H1 (cell line): Measurements from ENCODE around the gene PDLIM4. TPM values are rescaled to one million over a fixed set of nuclear protein-coding genes. Genes with fewer than 3 reads are reported as not detected.

Experiments
- CTCF ChIA-PET: fragments of 300-600 bp; sonication (Branson Sonifier 250); formaldehyde crosslinking; loops from one replicate; lab custom pipeline; 2021; ENCODE audit not compliant: partially characterized antibody; lab: Charles Lee
- POLR2A ChIA-PET: fragments of 300-600 bp; sonication (Branson Sonifier 250); formaldehyde crosslinking; loops from one replicate; lab custom pipeline; 2021; ENCODE audit warnings: inconsistent platforms; ENCODE audit not compliant: partially characterized antibody; lab: Charles Lee
- DNase-seq, 2 experiments: peaks; one replicate each; pipeline versions ENCODE4 v3.0.0 to v3.0.0-alpha.2; 2010 to 2022; ENCODE audit warnings: low spot score in 2 of 2, low read depth in 1 of 2, mixed read lengths in 1 of 2
- FAIRE-seq: peaks from 2 replicates; lab custom pipeline; 2011; peaks lifted over from hg19 to GRCh38; lab: Jason Lieb, UNC
- H2AFZ ChIP-seq: 2 replicates; pipeline ENCODE4 v1.8.1; 2012; ENCODE audit warnings: low read length, inconsistent platforms
- H2AK5ac ChIP-seq: 2 replicates; pipeline ENCODE4 v1.6.1; 2013; ENCODE audit warnings: low read depth, low read length
- H2BK120ac ChIP-seq: replicated peaks from 2 replicates; pipeline ENCODE3; 2013; ENCODE audit warnings: low read depth, low read length, inconsistent platforms
- H2BK12ac ChIP-seq: 2 replicates; pipeline ENCODE4 v1.6.1; 2013; ENCODE audit warnings: low read depth, low read length
- H2BK15ac ChIP-seq: 2 replicates; pipeline ENCODE4 v1.6.1; 2013; ENCODE audit warnings: low read length
- H2BK20ac ChIP-seq: 2 replicates; pipeline ENCODE4 v1.6.1; 2013; ENCODE audit warnings: low read length
- H2BK5ac ChIP-seq: 2 replicates; pipeline ENCODE4 v1.6.1; 2013; ENCODE audit warnings: low read depth, low read length
- H3K14ac ChIP-seq: 2 replicates; pipeline ENCODE4 v1.6.1; 2013; ENCODE audit warnings: inconsistent platforms; ENCODE audit not compliant: insufficient read length
- H3K18ac ChIP-seq: 2 replicates; pipeline ENCODE4 v1.6.1; 2013; ENCODE audit warnings: low read length; ENCODE audit errors: extremely low read depth
- H3K23ac ChIP-seq: 2 replicates; pipeline ENCODE4 v1.6.1; 2013; ENCODE audit warnings: inconsistent platforms; ENCODE audit not compliant: insufficient read length
- H3K23me2 ChIP-seq: 2 replicates; pipeline ENCODE4 v1.6.1; 2013; ENCODE audit warnings: low read depth, low read length
- H3K27ac ChIP-seq: 2 replicates; pipeline ENCODE4 v1.6.1; 2011; ENCODE audit warnings: low read depth, low read length, inconsistent platforms
- H3K27me3 ChIP-seq, 4 experiments: replicated peaks in 1 of 4; 1 replicate in 1 of 4; 2 replicates in 3 of 4; pipeline versions ENCODE4 v1.6.1 to v1.8.1; 2011 to 2013; ENCODE audit warnings: low read length in 3 of 4, mild to moderate bottlenecking in 3 of 4, inconsistent platforms in 2 of 4, mixed read lengths in 2 of 4, moderate library complexity in 1 of 4; ENCODE audit not compliant: control insufficient read depth in 3 of 4, insufficient read depth in 3 of 4; ENCODE audit errors: extremely low read depth in 1 of 4
- H3K36me3 ChIP-seq, 4 experiments: 2 replicates each; pipeline versions ENCODE4 v1.6.1 to v1.8.1; 2011 to 2013; ENCODE audit warnings: mild to moderate bottlenecking in 4 of 4, low read length in 3 of 4, moderate library complexity in 2 of 4, control low read depth in 1 of 4, inconsistent platforms in 1 of 4; ENCODE audit not compliant: insufficient read depth in 4 of 4, control insufficient read depth in 2 of 4
- H3K4ac ChIP-seq: replicated peaks from 2 replicates; pipeline ENCODE3; 2013; ENCODE audit warnings: low read length, low read depth, mixed read lengths, inconsistent platforms; ENCODE audit not compliant: insufficient read length
- H3K4me1 ChIP-seq, 4 experiments: replicated peaks in 1 of 4; 1 replicate in 1 of 4; 2 replicates in 3 of 4; pipeline versions ENCODE4 v1.6.1 to v1.8.1; 2011 to 2013; ENCODE audit warnings: low read length in 3 of 4, inconsistent platforms in 2 of 4, mixed read lengths in 1 of 4; ENCODE audit not compliant: insufficient read depth in 4 of 4, control insufficient read depth in 3 of 4
- H3K4me2 ChIP-seq, 2 experiments: 2 replicates each; pipeline versions ENCODE4 v1.6.1 to v1.8.1; 2011 to 2013; ENCODE audit warnings: low read depth in 2 of 2, low read length in 2 of 2, control low read depth in 1 of 2, inconsistent platforms in 1 of 2, mild to moderate bottlenecking in 1 of 2; ENCODE audit not compliant: insufficient read depth in 1 of 2
- H3K4me3 ChIP-seq, 4 experiments: fragments of 200-600, 300-600 bp in 1 of 4; sonication (generic), shearing (Covaris generic), sonication (Bioruptor Twin) in 1 of 4; 2 replicates each; pipeline versions ENCODE4 v1.5.1 to v1.8.1; 2011 to 2016; ENCODE audit warnings: low read length in 4 of 4, low read depth in 3 of 4, control low read depth in 2 of 4, inconsistent platforms in 2 of 4, mild to moderate bottlenecking in 2 of 4, mixed read lengths in 1 of 4, moderate library complexity in 1 of 4; ENCODE audit not compliant: insufficient read depth in 2 of 4; ENCODE audit errors: extremely low read depth in 1 of 4
- H3K56ac ChIP-seq: replicated peaks from 2 replicates; pipeline ENCODE3; 2013; ENCODE audit warnings: low read depth, mild to moderate bottlenecking, mixed read lengths, low read length, inconsistent platforms; ENCODE audit not compliant: insufficient read length
- H3K79me1 ChIP-seq: 2 replicates; pipeline ENCODE4 v1.6.1; 2013; ENCODE audit warnings: low read depth, low read length, control low read depth
- H3K79me2 ChIP-seq, 2 experiments: 2 replicates each; pipeline versions ENCODE4 v1.6.1 to v1.8.1; 2012 to 2013; ENCODE audit warnings: low read length in 2 of 2, mild to moderate bottlenecking in 2 of 2, inconsistent platforms in 1 of 2; ENCODE audit not compliant: insufficient read depth in 2 of 2, control insufficient read depth in 1 of 2
- H3K9ac ChIP-seq, 4 experiments: replicated peaks in 1 of 4; 1 replicate in 1 of 4; 2 replicates in 3 of 4; pipeline versions ENCODE4 v1.6.1 to v1.8.1; 2011 to 2013; ENCODE audit warnings: low read depth in 3 of 4, low read length in 3 of 4, control low read depth in 2 of 4, mild to moderate bottlenecking in 2 of 4, moderate library complexity in 2 of 4, inconsistent platforms in 1 of 4; ENCODE audit errors: extremely low read depth in 1 of 4
- H3K9me3 ChIP-seq, 2 experiments: 2 replicates each; pipeline versions ENCODE4 v1.6.1 to v1.8.1; 2012 to 2013; ENCODE audit warnings: mild to moderate bottlenecking in 2 of 2, moderate library complexity in 2 of 2, control low read depth in 1 of 2, inconsistent platforms in 1 of 2, low read depth in 1 of 2, low read length in 1 of 2, mixed read lengths in 1 of 2; ENCODE audit not compliant: insufficient read depth in 2 of 2
- H4K20me1 ChIP-seq, 2 experiments: replicated peaks in 1 of 2; 2 replicates each; pipeline versions ENCODE3 to v1.8.1; 2011 to 2013; ENCODE audit warnings: inconsistent platforms in 2 of 2, low read length in 2 of 2, mild to moderate bottlenecking in 1 of 2; ENCODE audit not compliant: insufficient read depth in 2 of 2, control insufficient read depth in 1 of 2
- H4K5ac ChIP-seq: 2 replicates; pipeline ENCODE4 v1.6.1; 2013; ENCODE audit warnings: low read length, low read depth, mixed read lengths, inconsistent platforms; ENCODE audit not compliant: insufficient read length
- H4K8ac ChIP-seq: 2 replicates; pipeline ENCODE4 v1.8.0; 2013; ENCODE audit warnings: mild to moderate bottlenecking, moderate library complexity, low read length, inconsistent platforms; ENCODE audit not compliant: insufficient read depth; ENCODE audit errors: extremely low read depth
- H4K91ac ChIP-seq: replicated peaks from 2 replicates; pipeline ENCODE3; 2013; ENCODE audit warnings: low read length, mixed read lengths, inconsistent platforms; ENCODE audit not compliant: insufficient read length
- ATF3 ChIP-seq: IDR thresholded peaks from 2 replicates; pipeline ENCODE4 v1.6.1; 2011; ENCODE audit warnings: low read depth, mild to moderate bottlenecking, low read length; ENCODE audit not compliant: insufficient read depth
- CTCF ChIP-seq, 3 experiments: IDR thresholded peaks; 1 replicate in 2 of 3; 2 replicates in 1 of 3; pipeline versions ENCODE4 v1.5.1 to v1.6.1; 2011; ENCODE audit warnings: low read length in 3 of 3, mild to moderate bottlenecking in 3 of 3, inconsistent platforms in 2 of 3, low read depth in 1 of 3, moderate library complexity in 1 of 3; ENCODE audit not compliant: insufficient read depth in 1 of 3; ENCODE audit errors: control extremely low read depth in 1 of 3
- EP300 ChIP-seq, 2 experiments: IDR thresholded peaks; 1 replicate in 1 of 2; 2 replicates in 1 of 2; pipeline ENCODE4 v1.6.1; 2011 to 2012; ENCODE audit warnings: low read depth in 2 of 2, low read length in 2 of 2, mild to moderate bottlenecking in 2 of 2, borderline replicate concordance in 1 of 2, inconsistent platforms in 1 of 2, moderate library complexity in 1 of 2
- EZH2 ChIP-seq: fragments of 200-600 bp; sonication (generic); IDR thresholded peaks from 2 replicates; pipeline ENCODE4 v1.7.1; 2012; ENCODE audit warnings: low read depth, mild to moderate bottlenecking, moderate library complexity, low read length, inconsistent platforms; ENCODE audit not compliant: severe bottlenecking
- GTF2F1 ChIP-seq: IDR thresholded peaks from 2 replicates; pipeline ENCODE4 v1.6.1; 2012; ENCODE audit warnings: low read depth, low read length, improper control_type of control experiment, borderline replicate concordance
- RXRA ChIP-seq: IDR thresholded peaks from 2 replicates; pipeline ENCODE4 v1.6.1; 2011; ENCODE audit warnings: low read depth, mild to moderate bottlenecking, low read length, moderate library complexity; ENCODE audit not compliant: insufficient read depth
- SIN3A ChIP-seq, 2 experiments: IDR thresholded peaks in 1 of 2; conservative IDR thresholded peaks in 1 of 2; 2 replicates each; pipeline ENCODE4 v1.6.1; 2011 to 2012; ENCODE audit warnings: low read length in 2 of 2, improper control_type of control experiment in 1 of 2, low read depth in 1 of 2, mild to moderate bottlenecking in 1 of 2
- WGBS, 2 experiments: shearing (Covaris generic) in 1 of 2; methylation state at CpG; one replicate each; pipeline versions ENCODE4 v1.1.6 to v1.1.7; 2013 to 2015; ENCODE audit warnings: low lambda C conversion rate in 2 of 2, mixed read lengths in 2 of 2, inconsistent platforms in 1 of 2, low coverage in 1 of 2, missing lambda C conversion rate in 1 of 2; ENCODE audit not compliant: insufficient replicate concordance in 2 of 2, insufficient coverage in 1 of 2, insufficient read length in 1 of 2; ENCODE audit errors: extremely low coverage in 1 of 2, missing lambda C conversion rate in 1 of 2; 5-methylcytosine and 5-hydroxymethylcytosine counted together
- polyA plus RNA-seq, 7 experiments: library from polyadenylated mRNA; depleted of rRNA in 3 of 7; stranded (reverse) in 5 of 7; unstranded in 2 of 7; fragments of >200 nt in 5 of 7; fragments of 200-250 nt in 2 of 7; gene quantifications; 1 replicate in 5 of 7; 2 replicates in 1 of 7; 4 replicates in 1 of 7; pipeline versions ENCODE4 v1.2.1 to v1.2.3, GENCODE V29; 2011 to 2013; ENCODE audit warnings: missing spikeins in 2 of 7, mixed read lengths in 2 of 7
- total RNA-seq: library from RNA; stranded (reverse); fragmentation: NEBNext Ultra II Directional; extraction: Animal tissue kit (Norgen Biotek cat#: 25700); gene quantifications from 2 replicates; pipeline ENCODE4 v1.2.1, GENCODE V29; 2021

Gene PDLIM4
- total and polyA plus RNA-seq, 2 of the 8 experiments (the other 6 are each of a cell fraction or from before 2014, with no cell fraction given) = 10.7 to 29.1 TPM

- H2BK5ac ChIP-seq = no peak overlapping the region
- H3K9me3 ChIP-seq = no peaks in the 10 kb centered on the region
- H3K23ac ChIP-seq = no peak overlapping the region
- H4K5ac ChIP-seq = no peak overlapping the region
- H3K14ac ChIP-seq = no peak overlapping the region
- H3K36me3 ChIP-seq = no peaks in the 10 kb centered on the region
- no peak overlapping the region for H2AK5ac ChIP-seq
- no peak overlapping the region for H2BK12ac ChIP-seq
- DNase-seq (peak in 1 of 2 experiments; percentile 20), FAIRE-seq (no peak)
- H3K79me1 ChIP-seq = no peaks in the 10 kb centered on the region; the same call in 1 of the 2 replicates
- ChIA-PET CTCF (interaction anchor here (0.9 to 5.1 kb wide), 12 partner anchors 8 to 237 kb away, joined by 3 to 54 read pairs (median 4); partner anchors contain the start of gene SLC22A4), POLR2A (interaction anchor here (2.8 kb wide), 1 partner anchor 15 kb away, joined by 10 read pairs; no protein-coding TSS in a partner anchor)
- H2BK120ac ChIP-seq = no peak overlapping the region
- peaks cover 0 to 7% (median 0%) of the 10 kb centered on the region in 4 experiments; a peak in 1 of 7 replicates for H3K4me1 ChIP-seq
- no peak overlapping the region for H4K91ac ChIP-seq
- H3K18ac ChIP-seq = no peak overlapping the region
- no peaks in the 10 kb centered on the region for H3K23me2 ChIP-seq
- no peak overlapping the region for H3K27ac ChIP-seq
- no peaks in the 10 kb centered on the region; a peak in 2 of 7 replicates for H3K27me3 ChIP-seq
- no peak overlapping the region for H3K4ac ChIP-seq
- no peak overlapping the region for H3K4me3 ChIP-seq
- no peak overlapping the region for H2BK15ac ChIP-seq
- WGBS, 2 experiments = 77% methylated on average over 7 of the region's 7 CpGs; no CpG with 5 or more reads in 1 of the 2 experiments
- no peak overlapping the region for H2AFZ ChIP-seq
- no peak overlapping the region for H2BK20ac ChIP-seq
- H4K8ac ChIP-seq = 0 out of 2 replicates have a peak overlapping the region, but pooled peaks have one; percentile 2
- H3K9ac ChIP-seq = no peak overlapping the region
- no peaks in the 10 kb centered on the region for H3K79me2 ChIP-seq
- H3K56ac ChIP-seq = no peak overlapping the region
- no peaks in the 10 kb centered on the region for H4K20me1 ChIP-seq
- no peak overlapping the region for H3K4me2 ChIP-seq
- TF ChIP-seq SIN3A (conservative IDR thresholded peaks at IDR 0.05 in 1 of 2, IDR thresholded peaks at IDR 0.05 in 1 of 2; ENCODE audit: low read depth in 1 of 2, low read length in 2 of 2) = no peak
- TF ChIP-seq RXRA = no peak
- no peak for TF ChIP-seq EZH2
- no peak for TF ChIP-seq CTCF (IDR thresholded peaks at IDR 0.05; ENCODE audit: control extremely low read depth in 1 of 3, insufficient read depth in 1 of 3, low read depth in 1 of 3, low read length in 3 of 3)
- no peak for TF ChIP-seq ATF3
- no peak for TF ChIP-seq EP300 (IDR thresholded peaks at IDR 0.05; ENCODE audit: borderline replicate concordance in 1 of 2, low read depth in 2 of 2, low read length in 2 of 2)
- no peak for TF ChIP-seq GTF2F1
These were observed 6.2 kb downstream of the PDLIM4 start for GRCh38 chr5:132263548-132264261.
